Measurements from ENCODE around the gene TMEM91.
"Not testable (repeated sequence)": the region's sequence is repeated elsewhere in the genome, so short reads cannot be mapped to it uniquely, and the experiment has no call there.

TMEM91 gene

DNA sequence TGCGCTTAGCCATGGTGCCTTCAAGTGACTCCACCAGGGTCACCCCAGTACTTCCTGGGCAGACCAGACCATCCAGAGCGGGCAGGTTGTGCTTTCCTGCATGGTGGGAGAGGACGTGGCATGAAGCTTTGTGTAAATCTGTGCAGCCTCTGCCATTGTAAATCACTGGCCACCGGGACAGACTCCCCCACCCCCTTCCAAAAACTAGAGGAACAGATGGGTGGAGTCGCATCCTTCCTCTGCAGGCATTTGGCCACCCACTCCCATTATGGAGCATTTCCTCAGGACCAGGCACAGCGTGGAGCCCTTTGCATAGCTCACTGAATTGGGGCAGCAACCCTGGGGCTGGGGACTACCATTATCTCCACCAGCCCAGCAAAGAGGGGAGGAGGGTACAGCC lies 29.4 kb downstream of the TMEM91 start:
- no peak overlapping the region for H3K4me3 ChIP-seq (ENCODE audit: low read length)
- no peak for DNase-seq (ENCODE audit: low read depth, low spot score)

DNA sequence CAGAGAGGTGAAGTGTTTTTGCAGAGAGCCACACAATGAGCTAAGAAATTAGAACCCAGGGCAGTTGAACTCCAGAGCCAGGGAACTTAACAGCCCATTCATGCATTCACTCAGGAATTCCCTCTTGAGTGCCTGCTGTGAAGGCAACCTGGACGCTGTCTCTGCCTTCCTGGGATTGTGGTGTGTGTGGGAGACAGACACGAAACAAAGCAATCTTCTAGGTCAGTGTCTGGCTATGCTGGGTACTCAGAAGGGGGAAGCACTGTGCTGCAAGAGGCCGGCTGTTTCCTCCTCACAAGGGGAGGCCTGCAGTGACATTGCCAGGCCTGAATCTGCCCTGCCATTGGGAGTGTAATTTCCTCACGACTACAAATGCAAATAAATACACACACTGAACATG lies 30.9 kb downstream of the TMEM91 start:
- DNase-seq (ENCODE audit: low read depth, low spot score), result no peak
- H3K4me3 ChIP-seq (ENCODE audit: low read length), result no peak overlapping the region

DNA sequence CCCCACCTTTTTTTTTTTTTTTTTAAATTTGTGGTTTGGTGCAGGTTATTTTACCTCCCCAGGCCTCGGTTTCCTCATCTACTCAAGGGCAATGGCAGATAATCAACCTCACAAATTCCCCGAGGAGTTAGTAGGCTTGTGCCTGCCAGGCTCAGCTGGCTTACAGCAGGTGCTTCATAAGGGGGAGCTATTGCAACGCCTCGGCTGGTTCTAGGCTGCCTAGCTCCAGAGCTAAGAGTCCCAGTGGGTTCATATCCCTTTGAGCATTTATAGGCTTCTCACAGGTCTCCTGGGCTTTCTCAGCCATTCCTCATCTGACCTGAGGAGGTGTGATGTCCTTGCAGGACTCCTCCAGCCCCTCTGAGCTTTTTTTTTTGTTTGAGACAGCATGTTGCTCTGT lies 31.9 kb downstream of the TMEM91 start:
- no peak overlapping the region for H3K4me3 ChIP-seq (ENCODE audit: low read length)
- DNase-seq (ENCODE audit: low read depth, low spot score), result no peak

DNA sequence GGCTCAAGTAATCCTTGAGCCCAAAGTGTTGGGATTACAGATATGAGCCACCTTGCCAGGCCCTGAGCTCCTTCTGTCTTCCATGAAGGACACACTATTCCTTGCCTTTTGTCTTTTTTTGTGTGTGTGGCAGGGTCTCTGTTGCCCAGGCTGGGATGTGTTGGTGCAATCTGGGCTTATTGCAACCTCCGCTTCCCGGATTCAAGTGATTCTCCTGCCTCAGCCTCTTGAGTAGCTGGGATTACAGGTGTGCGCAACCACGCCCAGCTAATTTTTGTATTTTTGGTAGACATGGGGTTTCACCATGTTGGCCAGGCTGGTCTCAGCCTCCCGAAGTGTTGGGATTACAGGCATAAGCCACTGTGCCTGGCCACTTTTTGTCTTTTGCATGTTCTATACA lies 32.5 kb downstream of the TMEM91 start:
- H3K4me3 ChIP-seq (ENCODE audit: low read length); DNase-seq (ENCODE audit: low read depth, low spot score): not testable (repeated sequence)

DNA sequence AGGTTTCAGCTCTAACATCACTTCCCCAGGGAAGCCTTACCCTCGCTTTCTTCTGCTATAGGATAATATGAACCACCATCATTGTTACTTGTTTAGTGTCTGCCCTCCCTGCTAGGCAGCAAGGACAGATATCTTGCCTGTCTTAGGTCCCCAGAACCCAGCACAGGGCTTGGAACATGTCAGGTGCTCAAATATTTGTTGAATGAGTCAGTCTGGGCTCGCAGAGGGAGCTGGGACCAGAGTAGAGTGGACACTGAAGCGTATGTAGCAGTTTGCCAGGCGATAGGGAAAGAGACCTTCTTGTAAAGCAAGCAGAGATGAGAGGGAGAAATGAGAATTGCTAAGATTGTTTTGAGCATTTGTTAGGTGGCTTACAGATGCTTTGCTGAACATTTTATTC lies 33.0 kb downstream of the TMEM91 start:
- no peak for DNase-seq (ENCODE audit: low read depth, low spot score)
- no peak overlapping the region for H3K4me3 ChIP-seq (ENCODE audit: low read length)

- no peak for DNase-seq (ENCODE audit: low read depth, low spot score)
- no peak overlapping the region for H3K4me3 ChIP-seq (ENCODE audit: low read length)
Observed at GRCh38 chr19:41410336-41411054, 34.2 kb downstream of the TMEM91 start.

GRCh38 chr19:41411100-41411967 lies 35.0 kb downstream of the TMEM91 start:
- no peak overlapping the region for H3K4me3 ChIP-seq (ENCODE audit: low read length)
- DNase-seq (ENCODE audit: low read depth, low spot score), result no peak

GRCh38 chr19:41411968-41412265 lies 35.6 kb downstream of the TMEM91 start:
- no peak overlapping the region for H3K4me3 ChIP-seq (ENCODE audit: low read length)
- no peak for DNase-seq (ENCODE audit: low read depth, low spot score)

GRCh38 chr19:41412953-41413352 lies 36.6 kb downstream of the TMEM91 start:
- no peak for DNase-seq (ENCODE audit: low read depth, low spot score)
- H3K4me3 ChIP-seq (ENCODE audit: low read length), result no peak overlapping the region

GRCh38 chr19:41413947-41414346 lies 37.6 kb downstream of the TMEM91 start:
- no peak for DNase-seq (ENCODE audit: low read depth, low spot score)
- H3K4me3 ChIP-seq (ENCODE audit: low read length), result no peak overlapping the region

GRCh38 chr19:41414461-41414860 lies 38.1 kb downstream of the TMEM91 start:
- no peak for DNase-seq (ENCODE audit: low read depth, low spot score)
- no peak overlapping the region for H3K4me3 ChIP-seq (ENCODE audit: low read length)

DNA sequence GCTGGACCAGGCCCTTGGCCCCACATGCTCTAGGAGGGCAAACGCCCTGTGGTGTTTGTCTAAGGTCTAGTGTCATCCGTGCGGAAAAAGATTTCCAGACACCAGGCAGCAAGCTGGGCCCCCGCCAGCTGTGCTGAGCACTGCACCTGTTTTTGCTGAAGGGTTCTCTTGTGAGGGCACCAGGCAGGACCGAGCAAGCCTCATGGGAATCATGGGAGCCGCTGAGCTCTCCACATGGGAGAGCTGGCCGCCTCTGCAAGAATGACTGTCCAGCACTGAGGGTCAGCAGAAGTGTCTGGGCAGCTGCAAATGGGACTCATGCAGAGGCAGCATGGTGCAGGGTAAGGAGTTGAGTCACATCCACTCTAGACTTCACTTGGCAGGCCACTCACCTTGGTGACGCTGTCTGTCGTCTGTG lies 38.8 kb downstream of the TMEM91 start:
- H3K4me3 ChIP-seq (ENCODE audit: low read length), result no peak overlapping the region
- DNase-seq (ENCODE audit: low read depth, low spot score), result no peak

GRCh38 chr19:41416194-41416674 lies 39.9 kb downstream of the TMEM91 start:
- DNase-seq (ENCODE audit: low read depth, low spot score), result no peak
- no peak overlapping the region for H3K4me3 ChIP-seq (ENCODE audit: low read length)

- H3K4me3 ChIP-seq (ENCODE audit: low read length), result no peak overlapping the region
- DNase-seq (ENCODE audit: low read depth, low spot score), result no peak
Observed at GRCh38 chr19:41420101-41420880, 44.0 kb downstream of the TMEM91 start.

- DNase-seq (ENCODE audit: low read depth, low spot score), result no peak
Observed at GRCh38 chr19:41421314-41421713, 45.0 kb downstream of the TMEM91 start.

GRCh38 chr19:41421973-41422372 lies 45.6 kb downstream of the TMEM91 start:
- no peak for DNase-seq (ENCODE audit: low read depth, low spot score)

More at GRCh38 chr19:41421314-41421713, 45.0 kb downstream of the TMEM91 start:
- no peak overlapping the region for H3K4me3 ChIP-seq (ENCODE audit: low read length)

GRCh38 chr19:41422456-41422855 lies 46.1 kb downstream of the TMEM91 start:
- no peak for DNase-seq (ENCODE audit: low read depth, low spot score)
- no peak overlapping the region for H3K4me3 ChIP-seq (ENCODE audit: low read length)

More at GRCh38 chr19:41421973-41422372, 45.6 kb downstream of the TMEM91 start:
- no peak overlapping the region for H3K4me3 ChIP-seq (ENCODE audit: low read length)

DNA sequence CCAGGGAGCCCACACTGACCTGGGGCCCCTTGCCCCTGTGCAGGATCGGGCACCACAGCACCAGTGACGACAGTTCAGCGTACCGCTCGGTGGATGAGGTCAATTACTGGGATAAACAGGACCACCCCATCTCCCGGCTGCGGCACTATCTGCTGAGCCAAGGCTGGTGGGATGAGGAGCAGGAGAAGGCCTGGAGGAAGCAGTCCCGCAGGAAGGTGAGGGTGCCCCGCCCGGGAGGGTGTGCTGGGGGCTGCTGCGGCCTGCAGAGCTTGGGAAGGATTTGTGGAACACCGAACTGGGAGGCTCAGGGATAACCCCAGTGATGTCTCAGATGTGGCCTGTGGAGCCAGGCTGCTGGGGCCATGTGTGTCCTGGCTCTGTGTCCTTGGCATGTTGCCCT lies 46.6 kb downstream of the TMEM91 start:
- H3K4me3 ChIP-seq (ENCODE audit: low read length), result no peak overlapping the region
- DNase-seq (ENCODE audit: low read depth, low spot score), result no peak

GRCh38 chr19:41424335-41425173 lies 48.2 kb downstream of the TMEM91 start:
- no peak overlapping the region for H3K4me3 ChIP-seq (ENCODE audit: low read length)
- no peak for DNase-seq (ENCODE audit: low read depth, low spot score)
